Osteoblast (primary cell): ENCODE data around the gene ARHGEF28. TPM values are rescaled to one million over a fixed set of nuclear protein-coding genes. Genes with fewer than 3 reads are reported as not detected.

ENCODE experiments used
- DNase-seq: peaks from one replicate; pipeline ENCODE4 v3.0.0; 2011; ENCODE audit warnings: low spot score, mixed read lengths; ENCODE audit not compliant: insufficient read length; ENCODE audit errors: missing footprints
- H2AFZ ChIP-seq: 2 replicates; pipeline ENCODE4 v1.6.0; 2011; ENCODE audit warnings: mild to moderate bottlenecking, low read length
- H3K27ac ChIP-seq: 2 replicates; pipeline ENCODE4 v1.5.1; 2011; ENCODE audit warnings: mild to moderate bottlenecking, low read depth, low read length, moderate library complexity
- H3K27me3 ChIP-seq: 2 replicates; pipeline ENCODE4 v1.6.0; 2012; ENCODE audit warnings: mild to moderate bottlenecking, control low read depth, inconsistent platforms, low read length, moderate library complexity; ENCODE audit not compliant: insufficient read depth
- H3K36me3 ChIP-seq: 2 replicates; pipeline ENCODE4 v1.5.1; 2011; ENCODE audit warnings: mild to moderate bottlenecking, low read length, control low read depth, moderate library complexity; ENCODE audit not compliant: insufficient read depth
- H3K4me1 ChIP-seq: 2 replicates; pipeline ENCODE4 v1.5.1; 2011; ENCODE audit warnings: mild to moderate bottlenecking, low read length, control low read depth, moderate library complexity; ENCODE audit not compliant: insufficient read depth
- H3K4me2 ChIP-seq: 2 replicates; pipeline ENCODE4 v1.6.0; 2011; ENCODE audit warnings: mild to moderate bottlenecking, low read length; ENCODE audit not compliant: insufficient read depth
- H3K4me3 ChIP-seq: fragments of 200-600 bp; sonication (generic); 3 replicates; pipeline ENCODE4 v1.5.1; 2012; ENCODE audit warnings: mild to moderate bottlenecking, low read length, inconsistent platforms; ENCODE audit not compliant: insufficient read depth
- H3K79me2 ChIP-seq: 2 replicates; pipeline ENCODE4 v1.6.0; 2012; ENCODE audit warnings: mild to moderate bottlenecking, low read length, control low read depth, inconsistent platforms; ENCODE audit not compliant: insufficient read depth
- H3K9me3 ChIP-seq: 2 replicates; pipeline ENCODE4 v1.5.1; 2011; ENCODE audit warnings: low read depth, low read length, control low read depth
- H4K20me1 ChIP-seq: 2 replicates; pipeline ENCODE4 v1.6.0; 2012; ENCODE audit warnings: mild to moderate bottlenecking, low read length, control low read depth; ENCODE audit not compliant: insufficient read depth
- CTCF ChIP-seq: IDR thresholded peaks from 2 replicates; pipeline ENCODE4 v1.5.1; 2011; ENCODE audit warnings: mild to moderate bottlenecking, low read depth, low read length, moderate library complexity; ENCODE audit errors: extremely low read depth
- total RNA-seq: library from RNA; depleted of rRNA; stranded (reverse); fragments of >200 nt; gene quantifications from 2 replicates; pipeline ENCODE4 v1.2.3, GENCODE V29; 2012

ARHGEF28 gene
- total RNA-seq, 1 donor: 64.4 TPM

GRCh38 chr5:73732045-73732444, 106.0 kb downstream of the ARHGEF28 start:
- peaks cover 23% of the 10 kb centered on the region for H3K79me2 ChIP-seq
- no peak for TF ChIP-seq CTCF
- H3K36me3 ChIP-seq: no peaks in the 10 kb centered on the region
- no peak overlapping the region for H3K4me2 ChIP-seq
- H3K27ac ChIP-seq: no peak overlapping the region
- H2AFZ ChIP-seq: no peak overlapping the region
- H3K4me3 ChIP-seq: no peak overlapping the region
- DNase-seq: no peak
- no peaks in the 10 kb centered on the region for H3K27me3 ChIP-seq
- H3K4me1 ChIP-seq: no peaks in the 10 kb centered on the region
- H3K9me3 ChIP-seq: no peaks in the 10 kb centered on the region
- H4K20me1 ChIP-seq: no peaks in the 10 kb centered on the region

- DNase-seq: no peak
Observed at GRCh38 chr5:73733219-73733618, 107.2 kb downstream of the ARHGEF28 start.

GRCh38 chr5:73735032-73735734, 109.2 kb downstream of the ARHGEF28 start:
- Histone ChIP-seq H3K4me3 (no peak overlapping the region), H3K27ac (no peak overlapping the region), H4K20me1 (no peaks in the 10 kb centered on the region), H3K27me3 (no peaks in the 10 kb centered on the region), H3K4me1 (no peaks in the 10 kb centered on the region), H3K79me2 (peaks cover 19% of the 10 kb centered on the region), H3K4me2 (no peak overlapping the region), H2AFZ (no peak overlapping the region), H3K36me3 (no peaks in the 10 kb centered on the region), H3K9me3 (no peaks in the 10 kb centered on the region)
- no peak for TF ChIP-seq CTCF
- DNase-seq: no peak

More at GRCh38 chr5:73733219-73733618, 107.2 kb downstream of the ARHGEF28 start:
- Histone ChIP-seq H3K9me3 (no peaks in the 10 kb centered on the region), H2AFZ (no peak overlapping the region), H3K79me2 (peaks cover 23% of the 10 kb centered on the region), H3K4me2 (no peak overlapping the region), H4K20me1 (no peaks in the 10 kb centered on the region), H3K36me3 (no peaks in the 10 kb centered on the region), H3K4me3 (no peak overlapping the region), H3K4me1 (no peaks in the 10 kb centered on the region), H3K27me3 (no peaks in the 10 kb centered on the region), H3K27ac (no peak overlapping the region)
- TF ChIP-seq CTCF: no peak

GRCh38 chr5:73739650-73740049, 113.7 kb downstream of the ARHGEF28 start:
- H3K27ac ChIP-seq: no peak overlapping the region

More at GRCh38 chr5:73739650-73740049, 113.7 kb downstream of the ARHGEF28 start:
- Histone ChIP-seq H3K27me3 (no peaks in the 10 kb centered on the region), H2AFZ (no peak overlapping the region), H3K4me1 (peaks cover 4% of the 10 kb centered on the region), H3K4me3 (no peak overlapping the region), H4K20me1 (no peaks in the 10 kb centered on the region), H3K4me2 (no peak overlapping the region), H3K36me3 (no peaks in the 10 kb centered on the region), H3K9me3 (no peaks in the 10 kb centered on the region), H3K79me2 (peaks cover 24% of the 10 kb centered on the region)
- no peak for TF ChIP-seq CTCF
- no peak for DNase-seq
